Activated CD8-positive, alpha-beta memory T cell treated with anti-CD3 and anti-CD28 coated beads, Interleukin-2, amount 50 U/mL, for 24 hours (primary cell): Measurements from ENCODE around the gene FHAD1.
A peak's percentile ranks its signal among the peaks of the same experiment; 100 is the strongest.
"Not testable (repeated sequence)": the region's sequence is repeated elsewhere in the genome, so short reads cannot be mapped to it uniquely, and the experiment has no call there.

ENCODE experiments used
- DNase-seq: peaks from one replicate; pipeline ENCODE4 v3.0.0-alpha.2; 2020; ENCODE audit errors: extremely low read depth

The FHAD1 gene

DNA sequence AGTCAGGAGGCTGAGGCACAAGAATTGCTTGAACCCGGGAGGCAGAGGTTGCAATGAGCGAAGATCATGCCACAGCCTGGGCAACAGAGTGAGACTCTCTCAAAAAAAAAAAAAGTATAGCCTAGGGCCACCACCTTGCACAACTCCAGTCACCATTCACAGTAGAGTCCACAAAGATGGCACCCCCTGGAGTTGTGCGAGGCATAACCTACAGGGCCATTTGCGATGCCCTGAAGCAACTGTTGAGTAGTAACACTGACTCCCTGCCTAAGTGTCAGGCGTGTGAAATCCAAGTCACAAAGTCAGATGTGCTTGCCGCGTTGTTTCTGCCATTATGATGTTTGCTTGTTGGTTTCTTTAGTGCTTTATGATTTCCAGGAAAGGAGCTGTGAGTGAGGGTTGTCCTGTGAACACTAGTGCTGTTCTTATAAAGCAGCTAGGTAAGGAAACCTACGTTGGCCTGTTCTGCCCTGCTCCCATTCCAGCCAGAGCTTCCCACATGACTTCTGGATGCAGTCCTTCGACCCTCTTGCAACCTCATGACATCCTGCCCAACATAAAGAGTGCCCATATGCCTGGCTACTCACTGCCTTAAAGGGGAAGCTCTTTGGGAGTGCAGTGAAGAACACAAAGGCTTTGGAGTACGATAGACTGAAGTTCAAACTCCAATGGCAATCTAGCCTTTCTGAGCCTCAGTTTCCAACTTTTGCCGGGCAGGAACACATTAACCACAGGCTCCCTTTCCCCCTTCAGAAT, 29.8 kb downstream of the FHAD1 start:
- DNase-seq = no peak

DNA sequence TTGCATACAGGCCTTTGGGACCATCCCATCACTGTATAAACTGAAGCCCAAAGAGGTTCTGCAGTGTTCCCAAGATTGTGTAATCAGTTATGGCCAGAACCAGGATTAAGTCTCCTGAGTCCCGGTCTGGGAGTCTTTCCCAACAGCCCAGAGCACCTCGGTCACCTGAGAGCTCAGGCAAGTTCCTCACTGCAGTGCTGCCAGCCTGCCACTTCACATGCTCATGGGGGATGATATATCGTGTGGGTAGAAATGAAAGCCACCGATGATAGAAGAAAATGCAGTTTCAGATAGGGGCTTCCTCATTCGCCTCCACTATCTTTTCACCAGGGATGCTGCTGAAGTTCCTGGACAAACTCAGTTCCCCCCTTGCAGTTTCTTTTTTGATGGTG, 30.4 kb downstream of the FHAD1 start:
- no peak for DNase-seq

DNA sequence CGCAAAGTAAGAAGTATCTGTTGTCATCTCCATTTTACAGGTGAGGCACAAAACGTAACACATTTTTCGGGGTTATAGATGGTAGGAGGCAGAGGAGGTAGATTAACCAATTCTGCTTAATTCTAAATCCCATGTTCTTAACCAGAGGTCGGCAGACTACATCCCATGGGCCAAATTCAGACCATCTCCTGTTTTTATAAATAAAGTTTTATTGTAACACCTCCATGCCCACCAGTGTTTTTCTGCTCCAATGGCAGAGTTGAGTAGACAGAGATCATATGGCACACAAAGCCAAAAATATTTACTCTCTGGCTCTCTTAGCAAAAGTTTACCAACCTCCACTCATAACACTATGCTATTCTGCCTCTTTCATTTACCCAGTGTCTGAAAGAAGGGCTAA, 30.9 kb downstream of the FHAD1 start:
- DNase-seq = no peak

DNA sequence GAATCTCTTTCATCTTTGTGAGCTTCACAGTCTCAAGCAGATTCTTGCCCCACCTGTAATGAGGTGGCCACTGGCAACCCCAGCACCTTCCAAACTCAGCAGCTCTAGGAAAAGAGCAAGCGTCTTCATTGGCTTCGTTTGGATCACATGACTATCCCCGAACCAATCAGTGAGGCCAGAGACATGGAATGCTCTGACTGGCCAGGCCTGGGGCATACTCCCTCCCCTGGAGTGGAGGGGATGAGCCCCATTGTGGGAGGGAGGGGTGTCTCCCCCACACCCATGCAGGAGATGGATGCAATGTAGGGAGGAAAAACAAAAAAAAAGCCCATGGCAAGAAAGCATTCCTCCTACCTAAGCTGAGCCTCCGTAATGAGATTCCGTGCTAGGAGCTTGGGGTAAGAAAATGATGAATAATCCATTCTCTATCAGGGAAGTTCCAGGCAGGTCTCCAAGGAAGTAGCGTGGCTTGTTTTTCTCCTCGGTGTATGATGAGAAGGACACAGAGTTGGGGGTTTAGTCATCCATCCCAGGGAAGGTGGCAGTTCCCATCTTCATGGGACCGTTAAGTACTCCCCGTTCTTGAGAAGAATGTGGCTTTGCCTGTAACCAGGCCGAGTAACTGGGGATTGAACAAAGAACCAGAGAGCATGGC, 32.7 kb downstream of the FHAD1 start:
- no peak for DNase-seq

DNA sequence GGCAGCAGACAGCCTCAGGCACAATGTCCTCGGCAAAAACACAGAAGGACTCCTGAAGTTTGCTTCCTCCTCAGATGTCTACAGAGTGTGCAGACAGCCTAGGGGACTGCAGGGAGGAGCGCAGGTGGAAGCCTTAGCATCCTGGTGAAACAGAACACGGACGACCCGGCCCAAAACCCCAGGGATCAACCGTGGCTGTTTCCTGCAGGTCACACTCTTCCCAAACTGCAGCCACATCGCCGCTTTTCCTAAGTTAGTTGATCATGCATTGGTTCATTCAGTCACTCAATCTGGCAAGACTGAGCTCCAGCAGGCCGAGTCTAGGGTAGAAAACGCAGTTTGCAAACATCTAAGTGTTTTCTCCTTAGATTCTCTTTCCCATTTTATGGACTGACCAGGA, 33.4 kb downstream of the FHAD1 start:
- DNase-seq = no peak

DNA sequence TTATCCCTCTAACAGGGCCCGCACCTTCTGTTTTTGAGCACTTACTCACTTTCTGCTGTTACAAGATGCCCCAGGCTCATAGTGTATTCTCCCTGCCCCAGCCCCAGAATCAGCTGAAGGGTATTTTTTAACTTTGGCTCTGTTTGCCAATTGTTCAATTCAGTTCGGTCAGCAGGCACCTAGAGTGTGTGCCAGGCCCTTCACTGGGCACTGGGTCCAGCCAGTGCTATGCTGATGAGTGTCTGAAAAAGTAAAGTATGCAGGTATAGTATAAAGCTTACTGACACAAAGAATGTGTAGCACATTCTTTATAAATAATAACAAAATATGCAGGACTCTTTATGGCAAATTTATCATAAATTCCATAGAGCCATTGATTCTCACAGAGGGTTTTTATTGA, 35.0 kb downstream of the FHAD1 start:
- DNase-seq = no peak

DNA sequence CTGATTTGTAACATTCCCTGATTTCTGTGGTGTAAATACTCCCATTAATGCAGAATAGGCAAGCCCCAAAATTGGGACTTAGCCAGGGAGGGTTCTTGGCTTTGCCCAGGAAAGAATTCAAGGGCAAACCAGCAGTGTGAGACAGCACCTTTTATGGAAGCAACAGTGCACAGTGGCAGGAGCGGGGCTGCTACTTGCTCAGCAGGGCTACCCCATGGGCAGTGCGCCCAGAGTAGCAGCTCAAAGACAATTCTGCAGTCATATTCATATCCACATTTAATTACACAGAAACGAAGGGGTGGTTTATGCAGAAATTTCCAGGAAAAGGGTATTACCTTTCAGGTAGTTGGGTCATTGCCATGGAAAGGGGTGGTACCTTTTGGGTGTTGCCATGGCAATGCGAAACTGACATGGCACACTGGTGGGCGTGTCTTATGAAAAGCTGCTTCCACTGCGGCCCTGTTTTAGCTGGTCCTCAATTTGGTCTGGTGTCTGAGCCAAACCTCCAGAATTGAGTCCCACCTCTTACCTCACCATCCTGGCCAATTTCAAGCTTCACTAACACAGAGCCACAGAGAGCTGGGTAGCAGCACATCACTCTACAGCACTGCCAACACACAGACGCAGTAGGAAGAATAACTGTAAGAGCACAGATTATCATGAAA, 35.9 kb downstream of the FHAD1 start:
- DNase-seq = no peak

DNA sequence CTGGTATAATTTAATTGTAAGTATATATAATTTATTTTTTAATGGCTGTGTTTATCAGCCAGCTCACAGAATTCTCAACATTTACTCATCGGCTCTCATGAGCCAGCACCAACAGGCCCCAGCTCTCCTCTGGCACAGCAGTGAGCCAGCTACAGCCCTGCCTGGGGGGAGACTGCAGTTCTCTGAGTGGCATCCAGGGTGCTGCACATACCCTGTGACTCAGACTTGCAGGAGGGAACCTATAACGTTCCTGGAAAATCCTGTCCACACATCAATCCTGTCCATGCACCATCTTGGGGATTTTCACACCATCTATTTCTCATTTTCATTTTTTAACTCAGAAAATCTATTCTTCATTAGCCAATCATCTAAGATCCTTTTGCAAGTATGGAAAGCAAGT, 36.5 kb downstream of the FHAD1 start:
- DNase-seq = no peak

DNA sequence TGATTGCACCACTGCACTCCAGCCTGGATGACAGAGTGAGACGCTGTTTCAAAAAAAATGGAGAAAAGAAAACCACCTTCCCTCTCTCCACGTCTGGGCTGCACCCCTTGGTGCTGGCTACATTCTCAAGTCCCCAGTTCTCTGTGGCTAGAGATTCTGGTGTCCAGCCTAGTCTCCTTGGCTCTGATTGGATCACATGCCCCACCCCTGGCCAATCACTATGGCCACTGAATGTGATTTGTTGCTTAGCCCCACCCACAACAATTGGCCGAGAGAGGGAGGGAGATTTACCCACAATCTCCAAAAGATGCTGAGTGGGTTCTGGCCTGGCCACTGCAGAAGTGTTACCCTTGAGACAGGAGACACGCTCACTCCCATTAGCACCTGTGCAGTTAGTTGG, 39.4 kb downstream of the FHAD1 start:
- DNase-seq = no peak

DNA sequence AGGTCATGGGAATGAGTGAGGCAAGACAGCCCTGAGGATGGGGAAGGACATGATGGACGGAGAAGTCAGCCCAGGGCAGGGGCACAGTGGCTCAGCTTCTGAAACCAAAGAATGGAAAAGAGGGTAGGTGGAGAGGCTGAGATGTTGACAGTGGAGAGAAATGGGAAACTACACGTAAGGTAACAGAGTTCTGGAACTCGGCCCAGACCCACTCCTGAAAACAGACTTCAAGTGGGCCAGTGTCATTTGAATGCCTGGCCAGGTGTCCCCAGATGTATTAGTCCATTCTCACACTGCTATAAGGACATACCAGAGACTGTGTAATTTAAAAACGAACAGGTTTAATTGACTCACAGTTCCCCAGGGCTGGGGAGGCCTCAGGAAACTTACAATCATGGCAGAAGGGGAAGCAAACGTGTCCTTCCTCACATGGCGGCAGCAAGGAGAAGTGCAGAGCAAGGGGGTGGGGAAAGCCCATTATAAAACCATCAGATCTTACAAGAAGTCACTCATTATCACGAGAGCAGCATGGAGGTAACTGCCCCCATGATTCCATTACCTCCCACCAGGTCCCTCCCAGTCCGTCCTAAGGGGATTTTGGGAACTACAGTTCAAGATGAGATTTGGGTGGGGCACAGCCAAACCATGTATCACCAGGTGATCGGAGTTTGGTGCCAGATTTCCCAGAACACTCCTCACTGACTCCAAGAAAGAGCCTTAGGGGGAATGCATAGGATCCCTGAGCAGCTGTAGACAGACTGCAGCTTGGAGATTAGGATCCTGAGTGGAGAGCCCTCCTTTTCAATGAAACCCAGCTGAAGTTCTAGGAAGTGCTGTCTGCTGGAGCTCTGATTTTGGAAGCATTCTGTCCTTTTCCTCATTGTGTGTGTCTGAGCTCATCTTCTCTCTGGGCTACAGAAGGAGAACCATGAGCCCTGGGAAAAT, 40.3 kb downstream of the FHAD1 start:
- no peak for DNase-seq

DNA sequence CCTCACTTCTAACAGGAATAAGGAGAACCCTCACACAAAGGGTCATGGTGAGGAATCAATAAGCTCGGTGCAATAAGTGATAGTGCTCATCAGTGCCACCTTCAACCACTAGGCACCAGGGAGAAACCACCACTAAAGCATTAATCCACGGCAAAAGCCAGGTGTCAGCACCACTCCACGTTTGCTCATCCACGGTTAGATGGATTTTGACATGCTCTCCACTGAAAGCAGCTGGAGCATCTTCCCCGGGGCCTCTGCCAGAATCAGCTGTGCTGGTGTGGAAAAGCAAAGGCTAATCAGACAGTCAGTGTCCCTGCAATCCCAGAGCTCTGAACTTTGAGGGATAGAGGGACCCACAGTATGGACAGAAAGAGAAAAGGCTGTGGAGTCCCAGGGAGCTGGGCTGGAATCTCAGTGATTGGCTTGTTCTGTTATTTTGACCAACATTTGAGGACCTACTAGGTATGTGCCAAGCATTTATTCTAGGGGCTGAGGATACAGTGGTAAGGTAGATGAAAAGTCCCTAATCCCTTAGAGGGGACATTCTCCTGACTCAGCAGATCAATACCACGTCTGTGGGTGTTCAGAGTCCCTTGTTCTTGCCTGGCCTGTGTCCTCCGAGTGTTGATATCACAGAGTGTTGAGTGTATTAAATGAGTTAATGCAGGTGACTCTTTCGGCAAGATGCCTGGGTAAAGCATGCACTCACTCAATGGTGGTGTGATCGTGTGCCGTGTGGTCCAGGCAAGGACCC, 41.3 kb downstream of the FHAD1 start:
- DNase-seq = no peak

DNA sequence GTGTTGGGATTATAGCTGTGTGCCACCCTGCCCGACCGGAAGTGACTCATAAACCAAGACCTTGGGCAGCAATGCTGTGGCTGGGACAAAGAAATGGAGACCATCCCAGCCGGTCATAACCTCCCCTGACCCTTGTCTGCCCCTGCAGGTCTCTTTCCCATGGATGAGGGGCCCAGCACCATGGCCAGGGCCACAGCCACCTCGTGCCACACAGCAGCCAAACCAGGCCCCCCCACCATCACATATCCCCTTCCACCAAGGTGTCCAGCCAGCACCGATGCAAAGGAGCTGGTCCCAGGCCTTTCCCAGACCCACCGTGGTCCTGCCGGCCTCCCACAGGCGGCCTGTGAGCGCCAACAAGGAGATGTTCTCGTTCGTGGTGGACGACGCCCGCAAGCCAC, 42.2 kb downstream of the FHAD1 start:
- no peak for DNase-seq

DNA sequence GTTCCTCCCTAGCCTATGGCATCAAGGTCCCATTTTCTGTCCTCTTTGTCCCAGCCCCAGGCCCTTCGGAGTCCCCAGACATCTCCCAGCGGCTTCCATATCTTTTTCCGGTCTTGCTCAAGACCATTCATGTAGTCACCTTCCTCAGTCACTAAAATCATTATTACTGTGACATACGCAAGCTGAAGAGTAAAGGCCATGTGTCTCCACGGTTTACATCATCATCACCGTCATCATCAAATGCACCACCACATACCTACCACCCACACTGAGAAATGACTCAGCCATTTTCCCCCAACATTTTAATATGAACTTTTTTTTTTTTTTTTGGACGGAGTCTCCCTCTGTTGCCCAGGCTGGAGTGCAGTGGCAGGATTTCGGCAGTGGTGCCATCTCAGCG, 43.4 kb downstream of the FHAD1 start:
- no peak for DNase-seq

DNA sequence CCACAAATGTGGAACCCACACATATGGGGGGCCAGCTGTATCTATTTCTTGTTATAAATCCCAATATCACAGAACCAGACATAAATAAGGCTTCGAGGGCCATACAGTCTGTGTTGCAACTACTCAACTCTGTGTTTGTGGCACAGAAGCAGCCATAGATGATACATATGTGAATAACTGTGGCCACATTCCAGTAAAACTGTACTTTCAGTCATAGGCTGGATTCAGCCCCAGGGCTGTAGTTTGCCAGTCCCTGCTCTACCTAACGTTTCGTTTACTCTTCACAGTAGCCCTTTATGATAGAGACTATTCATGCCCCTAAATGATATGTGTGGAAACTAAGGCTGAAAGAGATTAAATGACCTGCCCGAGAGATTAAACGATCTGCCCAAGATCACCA, 48.7 kb downstream of the FHAD1 start:
- no peak for DNase-seq

DNA sequence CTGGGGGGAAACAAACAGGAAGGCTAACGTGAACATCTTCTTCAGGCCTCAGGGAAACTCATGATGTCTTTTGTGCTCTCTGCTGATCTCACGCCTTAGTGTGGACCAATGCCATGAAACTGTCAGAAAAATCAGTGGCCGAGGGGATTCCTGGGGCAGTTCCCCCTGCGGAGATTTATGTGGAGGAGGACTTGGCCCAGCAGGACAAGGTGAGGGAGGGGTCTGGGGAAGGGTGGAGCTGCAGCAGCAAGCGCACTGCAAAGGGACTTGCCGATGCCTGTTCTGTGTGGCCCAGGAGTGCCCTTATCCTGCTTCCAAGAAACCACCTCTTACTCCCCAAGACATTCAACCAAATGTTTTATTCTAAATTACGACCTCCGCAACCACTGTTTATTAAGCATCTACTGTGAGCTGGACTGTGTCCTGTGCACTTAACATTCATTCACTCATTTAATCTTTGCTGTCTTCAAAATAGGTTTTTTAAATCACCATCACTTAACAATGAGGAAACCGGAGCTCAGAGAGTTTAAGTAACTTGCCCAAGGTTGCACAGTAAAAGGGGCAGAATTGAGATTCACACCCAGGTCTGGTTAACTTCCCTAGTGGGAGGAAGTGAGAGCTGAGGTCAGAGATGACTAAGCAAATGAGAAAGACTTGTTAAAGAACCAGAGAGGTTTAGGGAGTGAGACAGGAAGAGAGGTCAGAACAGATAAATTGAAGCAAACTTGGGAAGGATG, 49.7 kb downstream of the FHAD1 start:
- no peak for DNase-seq

DNA sequence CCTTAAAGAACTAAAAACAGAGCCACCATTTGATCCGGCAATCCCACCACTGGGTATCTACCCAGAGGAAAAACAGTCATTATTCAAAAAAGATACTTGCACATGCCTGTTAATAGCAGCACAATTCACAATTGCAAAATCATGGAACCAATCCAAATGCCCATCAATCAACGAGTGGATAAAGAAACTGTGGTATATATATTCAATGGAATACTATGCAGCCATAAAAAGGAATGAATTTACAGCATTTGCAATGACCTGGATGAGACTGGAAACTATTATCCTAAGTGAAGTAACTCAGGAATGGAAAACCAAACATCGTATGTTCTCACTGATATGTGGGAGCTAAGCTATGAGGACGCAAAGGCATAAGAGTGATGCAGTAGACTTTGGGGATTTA, 51.0 kb downstream of the FHAD1 start:
- not testable (repeated sequence) for DNase-seq

DNA sequence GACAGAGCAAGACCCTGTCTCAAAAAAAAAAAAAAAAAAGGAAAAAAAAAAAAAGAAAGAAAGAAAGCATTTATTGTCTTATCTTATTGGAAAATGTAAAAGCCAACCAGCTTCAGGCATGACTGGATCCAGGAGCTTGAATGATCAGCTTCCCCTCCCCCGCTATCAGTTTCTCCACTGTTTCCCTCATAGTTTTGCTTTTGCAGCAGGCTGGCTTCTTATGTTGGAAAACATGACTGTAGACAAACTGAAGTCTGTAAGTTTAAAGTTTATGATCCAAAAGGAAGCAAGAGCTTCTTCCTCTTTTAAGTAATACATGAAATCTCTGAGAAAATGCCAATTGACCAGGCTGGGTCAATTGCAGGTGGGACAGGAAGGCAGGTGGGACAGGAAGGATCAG, 52.2 kb downstream of the FHAD1 start:
- no peak for DNase-seq

DNA sequence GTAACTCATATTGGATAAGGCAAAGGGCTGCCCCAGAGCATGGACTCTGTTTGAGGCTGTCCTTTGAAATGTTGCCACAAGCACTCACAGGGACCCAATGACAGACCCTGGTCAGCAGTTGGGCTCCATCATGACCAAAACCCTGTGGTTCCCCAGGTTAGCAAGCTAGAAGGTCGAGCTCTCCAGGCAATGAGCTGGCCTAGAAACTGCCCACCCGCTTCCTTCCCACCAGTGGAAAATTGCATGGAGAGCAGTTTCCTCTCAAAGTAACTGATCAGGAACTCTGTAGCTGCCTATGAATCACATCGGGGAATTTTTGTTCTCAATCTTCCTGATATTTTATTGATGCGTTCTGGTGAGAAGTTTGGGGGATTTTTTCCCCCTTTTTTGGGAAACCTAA, 52.8 kb downstream of the FHAD1 start:
- DNase-seq = no peak

DNA sequence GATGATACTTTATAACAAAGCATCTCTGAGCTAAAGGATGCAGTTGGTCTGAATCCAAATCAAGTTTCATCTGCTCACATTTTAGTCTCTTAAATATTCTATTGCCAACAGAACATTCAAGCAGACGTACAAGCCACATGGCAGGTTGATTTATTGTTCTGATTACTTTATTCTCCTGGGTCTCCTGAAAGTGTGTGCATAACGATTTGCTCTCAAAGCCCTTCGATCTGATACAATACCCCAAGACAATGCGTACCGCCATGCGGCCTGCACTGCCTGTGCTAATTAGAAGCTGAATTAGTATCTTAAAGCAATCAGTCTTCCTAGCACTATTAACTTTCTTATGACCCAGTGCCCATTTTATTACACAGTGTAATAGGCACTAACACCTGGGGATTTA, 56.9 kb downstream of the FHAD1 start:
- DNase-seq = no peak

DNA sequence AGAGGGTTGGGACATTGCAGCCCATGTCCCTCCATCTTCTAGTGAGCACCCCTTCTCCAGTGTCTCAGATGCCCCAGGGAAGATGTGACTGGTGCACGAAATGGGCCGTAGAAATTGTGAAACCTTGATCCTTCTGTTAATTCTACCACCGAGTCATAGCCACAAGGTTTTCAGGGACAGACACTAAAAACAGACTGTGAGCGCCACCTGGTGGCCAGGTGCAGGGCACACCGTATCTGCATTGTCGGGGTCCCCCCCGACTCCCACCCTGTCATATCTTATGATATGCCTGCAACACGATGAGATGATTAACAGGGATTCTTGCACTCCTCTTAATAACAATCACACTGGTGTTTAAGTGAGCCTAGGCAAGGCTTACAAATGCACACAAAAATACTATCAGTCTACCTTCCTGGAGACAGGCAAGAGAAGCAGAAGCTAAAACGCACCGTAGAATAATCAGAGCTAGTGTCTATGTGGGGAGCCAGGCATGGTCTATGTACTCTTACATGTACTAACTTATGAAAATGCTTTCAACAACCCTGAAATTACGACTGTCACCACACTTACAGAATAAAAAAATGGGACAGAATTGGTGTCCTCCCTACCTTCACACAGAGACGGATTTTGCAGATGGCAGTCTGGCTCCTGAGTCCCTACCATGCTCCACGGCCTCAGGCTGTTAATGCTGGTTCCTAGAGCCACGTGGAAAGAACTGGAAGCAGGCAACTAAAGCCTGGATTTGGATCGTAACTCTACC, 57.9 kb downstream of the FHAD1 start:
- peak; percentile 32 for DNase-seq
